Lung microvascular endothelial cell (primary cell): Measurements from ENCODE around the gene MUC12. TPM values are rescaled to one million over a fixed set of nuclear protein-coding genes. Genes with fewer than 3 reads are reported as not detected.
"Not testable (repeated sequence)": the region's sequence is repeated elsewhere in the genome, so short reads cannot be mapped to it uniquely, and the experiment has no call there.

Experiments used
- DNase-seq, 2 donors: peaks; one replicate each; pipeline versions ENCODE4 v3.0.0 to v3.0.0-alpha.2; 2010; ENCODE audit warnings: low read depth in 2 of 2
- total RNA-seq: library from RNA; depleted of rRNA; stranded (reverse); fragments of >200 nt; gene quantifications from 2 replicates; pipeline ENCODE4 v1.2.1, GENCODE V29; 2014

The MUC12 gene
- total RNA-seq, result not detected in 2 replicates

GRCh38 chr7:100969066-100969615 lies at the start of gene MUC12:
MUC12 (plus strand) TSS chr7:100969565; CDS start chr7:100969623, 58 bp downstream.
- no peak for DNase-seq

GRCh38 chr7:100919779-100920437 lies 49.5 kb upstream of the MUC12 start:
- DNase-seq, result not testable (repeated sequence)

GRCh38 chr7:100921039-100921438 lies 48.3 kb upstream of the MUC12 start:
- DNase-seq, result no peak

GRCh38 chr7:100923616-100924015 lies 45.7 kb upstream of the MUC12 start:
- not testable (repeated sequence) for DNase-seq

GRCh38 chr7:100929808-100930174 lies 39.6 kb upstream of the MUC12 start:
- no peak for DNase-seq

GRCh38 chr7:100933734-100934133 lies 35.6 kb upstream of the MUC12 start:
- DNase-seq, result no peak

- not testable (repeated sequence) for DNase-seq
Observed at GRCh38 chr7:100935381-100935780, 34.0 kb upstream of the MUC12 start.

GRCh38 chr7:100936167-100936566 lies 33.2 kb upstream of the MUC12 start:
- DNase-seq, result not testable (repeated sequence)

- no peak for DNase-seq
Observed at GRCh38 chr7:100942045-100942774, 27.2 kb upstream of the MUC12 start.

- no peak for DNase-seq
Observed at GRCh38 chr7:100943693-100944092, 25.7 kb upstream of the MUC12 start.

- no peak for DNase-seq
Observed at GRCh38 chr7:100944138-100944537, 25.2 kb upstream of the MUC12 start.

GRCh38 chr7:100946111-100946510 lies 23.3 kb upstream of the MUC12 start:
- no peak for DNase-seq

- DNase-seq, result no peak
Observed at GRCh38 chr7:100946766-100947365, 22.5 kb upstream of the MUC12 start.

GRCh38 chr7:100947792-100948191 lies 21.6 kb upstream of the MUC12 start:
- DNase-seq, result no peak

GRCh38 chr7:100949227-100949932 lies 20.0 kb upstream of the MUC12 start, which contains the start of gene MUC3A:
MUC3A (plus strand) TSS chr7:100949534; CDS start chr7:100949625, 91 bp downstream.
- no peak for DNase-seq

GRCh38 chr7:100949933-100950443 lies 19.4 kb upstream of the MUC12 start:
- DNase-seq, result no peak

- DNase-seq, result no peak
Observed at GRCh38 chr7:100951172-100951571, 18.2 kb upstream of the MUC12 start.

GRCh38 chr7:100951888-100952560 lies 17.3 kb upstream of the MUC12 start:
- DNase-seq, result no peak

GRCh38 chr7:100952641-100953040 lies 16.7 kb upstream of the MUC12 start:
- DNase-seq, result no peak

GRCh38 chr7:100957832-100958421 lies 11.4 kb upstream of the MUC12 start:
- peak; percentile 29 to 35 for DNase-seq
